HepG2 (cell line): ENCODE data around the gene CDX1. TPM values are rescaled to one million over a fixed set of nuclear protein-coding genes. Genes with fewer than 3 reads are reported as not detected.

Experiments used
- ATAC-seq: fragments of 200-7000 bp; cut with Tn5 transposase; 3 replicates; pipeline ENCODE4 v1.9.1; 2020; ENCODE audit warnings: mild to moderate bottlenecking, moderate library complexity
- BruUV-seq: library from RNA; stranded (reverse); fragments of 400-500 nt; replicated peaks from 2 replicates; lab custom pipeline; 2021; lab: Mats Ljungman, UMichigan
- CTCF ChIA-PET: fragments of 300-600 bp; formaldehyde crosslinking; extraction: SDS; loops from one replicate; lab custom pipeline; 2021; ENCODE audit warnings: low total read pairs, inconsistent platforms, low intra/inter-chr PET ratio; lab: Yijun Ruan, JAX
- POLR2A ChIA-PET: fragments of 350-600 bp; sonication (Branson Sonifier 250); formaldehyde crosslinking; loops from one replicate; lab custom pipeline; 2020; ENCODE audit warnings: antibody characterized with exemption, inconsistent platforms; lab: Yijun Ruan, JAX
- DNase-seq: peaks from one replicate; pipeline ENCODE4 v3.0.0-alpha.2; 2015; ENCODE audit warnings: low spot score
- FAIRE-seq: peaks from 3 replicates; lab custom pipeline; 2011; peaks lifted over from hg19 to GRCh38; lab: Jason Lieb, UNC
- H2AFZ ChIP-seq: one replicate; pipeline ENCODE4 v1.6.1; 2011; ENCODE audit warnings: low read length, inconsistent platforms
- H3K27ac ChIP-seq: fragments of 300-600 bp; 3 replicates; pipeline ENCODE4 v1.8.0; 2011; ENCODE audit warnings: mixed run types, mild to moderate bottlenecking, mixed read lengths, low read length, inconsistent platforms; ENCODE audit not compliant: insufficient read depth; ENCODE audit errors: extremely low read length
- H3K27me3 ChIP-seq, 2 experiments: fragments of 200-600 bp in 1 of 2; 2 replicates in 1 of 2; 3 replicates in 1 of 2; pipeline versions ENCODE4 v1.6.0 to v1.8.0; 2011; ENCODE audit warnings: low read length in 2 of 2, mild to moderate bottlenecking in 2 of 2, moderate library complexity in 2 of 2, inconsistent platforms in 1 of 2; ENCODE audit not compliant: insufficient read depth in 2 of 2, control insufficient read depth in 1 of 2
- H3K36me3 ChIP-seq, 2 experiments: fragments of 200-600 bp in 1 of 2; replicated peaks in 1 of 2; 2 replicates in 1 of 2; 3 replicates in 1 of 2; pipeline versions ENCODE4 v1.5.1 to v1.8.0; 2011; ENCODE audit warnings: low read length in 2 of 2, inconsistent platforms in 1 of 2; ENCODE audit not compliant: insufficient read depth in 2 of 2, control insufficient read depth in 1 of 2
- H3K4me1 ChIP-seq: 2 replicates; pipeline ENCODE4 v1.5.1; 2012; ENCODE audit warnings: low read length, inconsistent platforms; ENCODE audit not compliant: insufficient read depth
- H3K4me2 ChIP-seq: 2 replicates; pipeline ENCODE4 v1.6.0; 2011; ENCODE audit warnings: low read depth, low read length, inconsistent platforms
- H3K4me3 ChIP-seq, 3 experiments: fragments of 200-600 bp in 1 of 3; sonication (generic), shearing (Covaris generic) in 1 of 3; replicated peaks in 1 of 3; 2 replicates each; pipeline ENCODE4 v1.5.1; 2011 to 2016; ENCODE audit warnings: low read length in 3 of 3, inconsistent platforms in 2 of 3, low read depth in 2 of 3, mild to moderate bottlenecking in 2 of 3, control low read depth in 1 of 3, mixed read lengths in 1 of 3; ENCODE audit not compliant: insufficient read depth in 1 of 3
- H3K79me2 ChIP-seq: one replicate; pipeline ENCODE4 v1.6.1; 2011; ENCODE audit warnings: low read length, inconsistent platforms; ENCODE audit not compliant: insufficient read depth
- H3K9ac ChIP-seq: 2 replicates; pipeline ENCODE4 v1.6.0; 2011; ENCODE audit warnings: mild to moderate bottlenecking, low read depth, low read length, inconsistent platforms; ENCODE audit not compliant: insufficient read depth
- H3K9me3 ChIP-seq: 2 replicates; pipeline ENCODE4 v1.5.1; 2012; ENCODE audit warnings: mild to moderate bottlenecking, low read length
- H4K20me1 ChIP-seq: 2 replicates; pipeline ENCODE4 v1.6.0; 2011; ENCODE audit warnings: inconsistent platforms, mild to moderate bottlenecking, low read length, moderate library complexity; ENCODE audit not compliant: insufficient read depth
- AGO1 ChIP-seq: fragments of 200-400 bp; formaldehyde crosslinking; IDR thresholded peaks from 2 replicates; pipeline ENCODE4 v1.6.1; 2017; ENCODE audit warnings: mild to moderate bottlenecking, low read depth, low read length, moderate library complexity; ENCODE audit not compliant: poor library complexity, severe bottlenecking
- CTCF ChIP-seq: sonication (generic); formaldehyde crosslinking; IDR thresholded peaks from 2 replicates; pipeline ENCODE4 v1.5.0; 2020; ENCODE audit warnings: mild to moderate bottlenecking, missing genetic modification reagents, moderate library complexity
- NR1H2 ChIP-seq: sonication (generic); formaldehyde crosslinking; IDR thresholded peaks from 2 replicates; pipeline ENCODE4 v1.8.1; 2022; ENCODE audit warnings: low read depth, missing genetic modification reagents, borderline replicate concordance
- PLRG1 ChIP-seq: fragments of 450-650 bp; conservative IDR thresholded peaks from 2 replicates; pipeline ENCODE4 v1.6.1; 2016
- RBM22 ChIP-seq: fragments of 200-400 bp; formaldehyde crosslinking; optimal IDR thresholded peaks from 2 replicates; pipeline ENCODE3; 2017; ENCODE audit warnings: mild to moderate bottlenecking, low read length, moderate library complexity
- TBL1XR1 ChIP-seq: fragments of 150-350 bp; IDR thresholded peaks from 2 replicates; pipeline ENCODE4 v1.6.1; 2014; ENCODE audit warnings: borderline replicate concordance, low read length; ENCODE audit not compliant: partially characterized antibody
- YY1 ChIP-seq: IDR thresholded peaks from 2 replicates; pipeline ENCODE4 v1.6.1; 2011; ENCODE audit warnings: low read length, low read depth, moderate library complexity, mild to moderate bottlenecking; ENCODE audit not compliant: insufficient read depth, insufficient replicate concordance
- ZBTB14 ChIP-seq: sonication (generic); formaldehyde crosslinking; IDR thresholded peaks from 2 replicates; pipeline ENCODE4 v1.4.0; 2020; ENCODE audit warnings: missing genetic modification reagents
- ZMAT5 ChIP-seq: sonication (generic); formaldehyde crosslinking; IDR thresholded peaks from 2 replicates; pipeline ENCODE4 v1.5.0; 2020; ENCODE audit warnings: mild to moderate bottlenecking, low read depth, missing genetic modification reagents, borderline replicate concordance
- ZNF207 ChIP-seq: fragments of 450-650 bp; IDR thresholded peaks from 2 replicates; pipeline ENCODE4 v1.6.1; 2016; ENCODE audit warnings: antibody characterized with exemption, borderline replicate concordance
- ZNF382 ChIP-seq: sonication (generic); formaldehyde crosslinking; IDR thresholded peaks from 2 replicates; pipeline ENCODE4 v1.5.0; 2020; ENCODE audit warnings: missing genetic modification reagents, mild to moderate bottlenecking, borderline replicate concordance
- WGBS: methylation state at CpG from one replicate; pipeline ENCODE4 v1.1.6; 2017; ENCODE audit warnings: low lambda C conversion rate; 5-methylcytosine and 5-hydroxymethylcytosine counted together
- in situ Hi-C: cut with HindIII; loops from 2 replicates; pipeline ENCODE4 v1.10.0; 2017; ENCODE audit warnings: low pct_unique_long_range_greater_than_20kb; ENCODE audit not compliant: extremely low pct_ligation_motif_present
- intact Hi-C: fragments of 100-400 bp; cut with micrococcal nuclease; formaldehyde crosslinking; loops from one replicate; pipeline ENCODE4 v1.10.0; 2022; ENCODE audit not compliant: unreplicated experiment
- polyA plus RNA-seq, 8 experiments: library from polyadenylated mRNA; depleted of rRNA in 3 of 8; stranded (reverse) in 7 of 8; unstranded in 1 of 8; fragments of >200 nt; fragmentation: Illumina TruSeq in 4 of 8; extraction: Trizol in 4 of 8; gene quantifications; 2 replicates each; pipeline versions ENCODE4 v1.2.1 to v1.2.3, GENCODE V29; 2011 to 2016; ENCODE audit warnings: low read depth in 4 of 8, missing spikeins in 1 of 8, mixed read lengths in 1 of 8; ENCODE audit not compliant: insufficient read depth in 1 of 8
- total RNA-seq, 5 experiments: library from RNA; depleted of rRNA; stranded (reverse); fragments of >200 nt; fragmentation: Illumina TruSeq; extraction: Trizol; gene quantifications; 2 replicates each; pipeline ENCODE4 v1.2.3, GENCODE V29; 2016; ENCODE audit warnings: low read depth in 1 of 5

CDX1 gene
- total and polyA plus RNA-seq, 2 of the 13 experiments (the other 11 are each of a cell fraction or from before 2014, with no cell fraction given), result not detected

- no peak for TF ChIP-seq AGO1
- TF ChIP-seq ZNF382 (CRISPR knock-in tag), result no peak
- no peak for TF ChIP-seq ZMAT5
- no peak for TF ChIP-seq RBM22
Measured at GRCh38 chr5:150167512-150167850, 903 bp downstream of the CDX1 start (continued).

GRCh38 chr5:150167908-150168307 lies 1.3 kb downstream of the CDX1 start:
- FAIRE-seq (no peak), DNase-seq (no peak), ATAC-seq (no peak)
- intact Hi-C loops (no loop called here), in situ Hi-C loops (no loop called here)
- Histone ChIP-seq H3K9me3 (no peaks in the 10 kb centered on the region), H4K20me1 (no peaks in the 10 kb centered on the region), H2AFZ (no peak overlapping the region), H3K79me2 (no peaks in the 10 kb centered on the region), H3K27me3 (peaks cover 1 to 12% of the 10 kb centered on the region in 2 experiments; a peak in 2 of 5 replicates), H3K4me1 (peaks cover 26% of the 10 kb centered on the region), H3K36me3 (no peaks in the 10 kb centered on the region), H3K4me2 (no peak overlapping the region), H3K4me3 (no peak overlapping the region), H3K27ac (no peak overlapping the region), H3K9ac (no peak overlapping the region)
- CTCF ChIA-PET, result no interaction called here
- POLR2A ChIA-PET, result no interaction called here
- no TSS peak for BruUV-seq
- WGBS, result 75% methylated on average over 10 of the region's 14 CpGs
- TF ChIP-seq CTCF (peak; percentile 31), ZBTB14 (CRISPR knock-in tag) (no peak), TBL1XR1 (no peak), NR1H2 (CRISPR knock-in tag) (no peak), YY1 (no peak), ZNF207 (no peak), PLRG1 (no peak)
